Stimulated activated CD4-positive, alpha-beta T cell treated with anti-CD3 and anti-CD28 coated beads, Interleukin-1b, Interleukin-23, amount 100 ng/mL, for 4 hours (primary cell): ENCODE data around the gene ZNF442.
"Not testable (repeated sequence)": the region's sequence is repeated elsewhere in the genome, so short reads cannot be mapped to it uniquely, and the experiment has no call there.

Experiments
- DNase-seq, 2 donors: peaks; one replicate each; pipeline ENCODE4 v3.0.0-alpha.2; 2020; ENCODE audit warnings: low read depth in 2 of 2

The ZNF442 gene

GRCh38 chr19:12330340-12330739 lies 35.1 kb downstream of the ZNF442 start:
- DNase-seq = no peak

GRCh38 chr19:12325690-12326089 lies 39.8 kb downstream of the ZNF442 start:
- DNase-seq = no peak

- no peak for DNase-seq
Observed at GRCh38 chr19:12318782-12319413, 46.6 kb downstream of the ZNF442 start.

- DNase-seq = no peak
Observed at GRCh38 chr19:12314553-12314952, 50.9 kb downstream of the ZNF442 start.

GRCh38 chr19:12308891-12309290 lies 56.6 kb downstream of the ZNF442 start:
- DNase-seq = not testable (repeated sequence)
